Endodermal cell (in vitro differentiated cells): ENCODE data around the gene NFRKB. TPM values are rescaled to one million over a fixed set of nuclear protein-coding genes. Genes with fewer than 3 reads are reported as not detected.

Source experiments
- DNase-seq: peaks from one replicate; pipeline ENCODE4 v3.0.0-alpha.2; 2017
- H3K27ac ChIP-seq: 2 replicates; pipeline ENCODE4 v1.5.1; 2013; ENCODE audit warnings: mild to moderate bottlenecking, low read depth, low read length, moderate library complexity
- H3K27me3 ChIP-seq: 2 replicates; pipeline ENCODE4 v1.6.1; 2013; ENCODE audit warnings: mild to moderate bottlenecking, low read length, moderate library complexity; ENCODE audit not compliant: insufficient read depth, control insufficient read depth, poor library complexity, severe bottlenecking
- H3K36me3 ChIP-seq: 2 replicates; pipeline ENCODE4 v1.7.0; 2013; ENCODE audit warnings: mild to moderate bottlenecking, low read length, moderate library complexity; ENCODE audit not compliant: control insufficient read depth, insufficient read depth
- H3K4me1 ChIP-seq: one replicate; pipeline ENCODE4 v1.7.0; 2013; ENCODE audit warnings: low read length; ENCODE audit not compliant: control insufficient read depth, insufficient read depth
- H3K4me3 ChIP-seq: 2 replicates; pipeline ENCODE4 v1.5.1; 2013; ENCODE audit warnings: mild to moderate bottlenecking, low read length, moderate library complexity
- H3K9ac ChIP-seq: 2 replicates; pipeline ENCODE4 v1.6.1; 2013; ENCODE audit warnings: mild to moderate bottlenecking, low read length, moderate library complexity; ENCODE audit not compliant: poor library complexity, severe bottlenecking; ENCODE audit errors: extremely low read depth
- H3K9me3 ChIP-seq: 2 replicates; pipeline ENCODE4 v1.6.1; 2013; ENCODE audit warnings: mild to moderate bottlenecking, low read length, moderate library complexity; ENCODE audit not compliant: control insufficient read depth
- H3K27ac Mint-ChIP-seq: 2 replicates; pipeline ENCODE4 v1.8.0; 2020; ENCODE audit warnings: mixed read lengths
- H3K27me3 Mint-ChIP-seq: 2 replicates; pipeline ENCODE4 v1.8.0; 2021; ENCODE audit warnings: mild to moderate bottlenecking, mixed read lengths; ENCODE audit not compliant: insufficient read depth
- H3K36me3 Mint-ChIP-seq: 2 replicates; pipeline ENCODE4 v1.8.0; 2020; ENCODE audit warnings: low read depth, mixed read lengths
- H3K4me1 Mint-ChIP-seq: 2 replicates; pipeline ENCODE4 v1.8.0; 2020; ENCODE audit warnings: mixed read lengths
- H3K4me3 Mint-ChIP-seq: 2 replicates; pipeline ENCODE4 v1.8.0; 2020; ENCODE audit warnings: mild to moderate bottlenecking, moderate library complexity, mixed read lengths
- H3K9me3 Mint-ChIP-seq: 2 replicates; pipeline ENCODE4 v1.8.0; 2020; ENCODE audit warnings: mild to moderate bottlenecking, mixed read lengths
- WGBS, 2 experiments: methylation state at CpG; one replicate each; pipeline versions ENCODE4 v1.1.5 to v1.1.7; 2013; ENCODE audit warnings: missing lambda C conversion rate in 2 of 2, mixed read lengths in 1 of 2; ENCODE audit not compliant: insufficient coverage in 1 of 2, insufficient read length in 1 of 2; 5-methylcytosine and 5-hydroxymethylcytosine counted together
- total RNA-seq, 2 donors: library from RNA; stranded (reverse); fragmentation: NEBNext Ultra II Directional in 1 of 2; extraction: Animal tissue kit (Norgen Biotek cat#: 25700) in 1 of 2; gene quantifications; 2 replicates in 1 of 2; 3 replicates in 1 of 2; pipeline ENCODE4 v1.2.1, GENCODE V29; 2021
- TF ChIP-seq, protein P1 (sequence below): fragments of 200-600 bp; sonication (generic); conservative IDR thresholded peaks from 2 replicates; pipeline ENCODE4 v1.5.0; 2021; ENCODE audit warnings: antibody characterized with exemption, mild to moderate bottlenecking

The NFRKB gene
- total RNA-seq, 2 donors from 2014 or later, result 46.1 to 46.5 TPM

- Histone ChIP-seq H3K4me3 (no peak overlapping the region), H3K9ac (no peak overlapping the region), H3K9me3 (no peaks in the 10 kb centered on the region), H3K27ac (no peak overlapping the region), H3K4me1 (no peaks in the 10 kb centered on the region), H3K27me3 (no peaks in the 10 kb centered on the region), H3K36me3 (peaks cover 43% of the 10 kb centered on the region)
- Mint-ChIP-seq H3K36me3 (peaks cover 45% of the 10 kb centered on the region), H3K27me3 (no peaks in the 10 kb centered on the region), H3K4me1 (peaks cover 4% of the 10 kb centered on the region), H3K4me3 (no peak overlapping the region), H3K9me3 (no peaks in the 10 kb centered on the region), H3K27ac (peak overlapping the region; percentile 61)
- DNase-seq, result peak; percentile 79
- TF ChIP-seq, protein P1, sequence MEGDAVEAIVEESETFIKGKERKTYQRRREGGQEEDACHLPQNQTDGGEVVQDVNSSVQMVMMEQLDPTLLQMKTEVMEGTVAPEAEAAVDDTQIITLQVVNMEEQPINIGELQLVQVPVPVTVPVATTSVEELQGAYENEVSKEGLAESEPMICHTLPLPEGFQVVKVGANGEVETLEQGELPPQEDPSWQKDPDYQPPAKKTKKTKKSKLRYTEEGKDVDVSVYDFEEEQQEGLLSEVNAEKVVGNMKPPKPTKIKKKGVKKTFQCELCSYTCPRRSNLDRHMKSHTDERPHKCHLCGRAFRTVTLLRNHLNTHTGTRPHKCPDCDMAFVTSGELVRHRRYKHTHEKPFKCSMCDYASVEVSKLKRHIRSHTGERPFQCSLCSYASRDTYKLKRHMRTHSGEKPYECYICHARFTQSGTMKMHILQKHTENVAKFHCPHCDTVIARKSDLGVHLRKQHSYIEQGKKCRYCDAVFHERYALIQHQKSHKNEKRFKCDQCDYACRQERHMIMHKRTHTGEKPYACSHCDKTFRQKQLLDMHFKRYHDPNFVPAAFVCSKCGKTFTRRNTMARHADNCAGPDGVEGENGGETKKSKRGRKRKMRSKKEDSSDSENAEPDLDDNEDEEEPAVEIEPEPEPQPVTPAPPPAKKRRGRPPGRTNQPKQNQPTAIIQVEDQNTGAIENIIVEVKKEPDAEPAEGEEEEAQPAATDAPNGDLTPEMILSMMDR, result no peak
- WGBS, 2 experiments, result 87% methylated on average over 7 of the region's 7 CpGs; no CpG with 5 or more reads in 1 of the 2 experiments
Observed at GRCh38 chr11:129910360-129910759, 15.0 kb upstream of the NFRKB start.

GRCh38 chr11:129905402-129905801, 10.0 kb upstream of the NFRKB start:
- H3K27me3 ChIP-seq, result no peaks in the 10 kb centered on the region
- H3K27me3 Mint-ChIP-seq, result no peaks in the 10 kb centered on the region
- peaks cover 46% of the 10 kb centered on the region for H3K36me3 Mint-ChIP-seq
- H3K36me3 ChIP-seq, result peaks cover 47% of the 10 kb centered on the region
- H3K4me1 Mint-ChIP-seq, result peaks cover 3% of the 10 kb centered on the region
- WGBS, 2 experiments, result 96 to 99% methylated on average over 8 of the region's 8 CpGs
- no peak overlapping the region for H3K27ac Mint-ChIP-seq
- TF ChIP-seq, protein P1, result no peak
- H3K9me3 ChIP-seq, result no peaks in the 10 kb centered on the region
- DNase-seq, result no peak
- no peak overlapping the region for H3K4me3 ChIP-seq
- H3K4me3 Mint-ChIP-seq, result no peak overlapping the region
- H3K9me3 Mint-ChIP-seq, result no peaks in the 10 kb centered on the region
- no peak overlapping the region for H3K9ac ChIP-seq
- no peak overlapping the region for H3K27ac ChIP-seq
- no peaks in the 10 kb centered on the region for H3K4me1 ChIP-seq

- TF ChIP-seq, protein P1, result no peak
- Mint-ChIP-seq H3K27ac (peak overlapping the region; percentile 90), H3K4me3 (peak overlapping the region; percentile 95), H3K36me3 (peaks cover 32% of the 10 kb centered on the region), H3K9me3 (no peaks in the 10 kb centered on the region), H3K27me3 (no peaks in the 10 kb centered on the region), H3K4me1 (peaks cover 15% of the 10 kb centered on the region)
- no peaks in the 10 kb centered on the region for H3K4me1 ChIP-seq
- peak; percentile 51 for DNase-seq
- 91 to 92% methylated on average over 7 to 9 of the region's 9 CpGs for WGBS, 2 experiments
- peak overlapping the region; percentile 58 for H3K9ac ChIP-seq
- no peaks in the 10 kb centered on the region for H3K27me3 ChIP-seq
- peak overlapping the region; percentile 63 for H3K27ac ChIP-seq
- peaks cover 26% of the 10 kb centered on the region for H3K36me3 ChIP-seq
- no peaks in the 10 kb centered on the region for H3K9me3 ChIP-seq
- peak overlapping the region; percentile 81 for H3K4me3 ChIP-seq
Observed at GRCh38 chr11:129896062-129896461, 684 bp upstream of the NFRKB start.
